Measurements from ENCODE around the gene NOB1. TPM values are rescaled to one million over a fixed set of nuclear protein-coding genes. Genes with fewer than 3 reads are reported as not detected.

NOB1 gene
- total and polyA plus RNA-seq, 9 of the 15 experiments (the other 6 are each of a cell fraction or from before 2014, with no cell fraction given): 42.4 to 148 (median 116) TPM

GRCh38 chr16:69726313-69727060 lies 28.2 kb downstream of the NOB1 start, which contains the start of gene NQO1 (continued):
- peak; percentile 73; the same call in 1 of the 2 replicates for TF ChIP-seq ZSCAN29 (IDR thresholded peaks at IDR 0.05)
- TF ChIP-seq, protein P1, sequence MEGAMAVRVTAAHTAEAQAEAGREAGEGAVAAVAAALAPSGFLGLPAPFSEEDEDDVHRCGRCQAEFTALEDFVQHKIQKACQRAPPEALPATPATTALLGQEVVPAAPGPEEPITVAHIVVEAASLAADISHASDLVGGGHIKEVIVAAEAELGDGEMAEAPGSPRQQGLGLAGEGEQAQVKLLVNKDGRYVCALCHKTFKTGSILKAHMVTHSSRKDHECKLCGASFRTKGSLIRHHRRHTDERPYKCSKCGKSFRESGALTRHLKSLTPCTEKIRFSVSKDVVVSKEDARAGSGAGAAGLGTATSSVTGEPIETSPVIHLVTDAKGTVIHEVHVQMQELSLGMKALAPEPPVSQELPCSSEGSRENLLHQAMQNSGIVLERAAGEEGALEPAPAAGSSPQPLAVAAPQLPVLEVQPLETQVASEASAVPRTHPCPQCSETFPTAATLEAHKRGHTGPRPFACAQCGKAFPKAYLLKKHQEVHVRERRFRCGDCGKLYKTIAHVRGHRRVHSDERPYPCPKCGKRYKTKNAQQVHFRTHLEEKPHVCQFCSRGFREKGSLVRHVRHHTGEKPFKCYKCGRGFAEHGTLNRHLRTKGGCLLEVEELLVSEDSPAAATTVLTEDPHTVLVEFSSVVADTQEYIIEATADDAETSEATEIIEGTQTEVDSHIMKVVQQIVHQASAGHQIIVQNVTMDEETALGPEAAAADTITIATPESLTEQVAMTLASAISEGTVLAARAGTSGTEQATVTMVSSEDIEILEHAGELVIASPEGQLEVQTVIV (CRISPR knock-in tag; IDR thresholded peaks at IDR 0.05; ENCODE audit: borderline replicate concordance): peak; percentile 82; the same call in 1 of the 2 replicates
- peak; percentile 54; the same call in 1 of the 2 replicates for TF ChIP-seq ZNF197 (CRISPR knock-in tag; IDR thresholded peaks at IDR 0.05; ENCODE audit: low read depth)
- no peak for TF ChIP-seq ZNF644 (tag; IDR thresholded peaks at IDR 0.05; ENCODE audit: low read depth)
- peak; percentile 76 for TF ChIP-seq L3MBTL2 (IDR thresholded peaks at IDR 0.05)
- TF ChIP-seq CBX3 (IDR thresholded peaks at IDR 0.05; ENCODE audit: borderline replicate concordance in 1 of 2, low read length in 2 of 2): peak in 1 of 2 experiments; percentile 40; a peak in 1 of 3 replicates
- TF ChIP-seq GMEB1 (CRISPR knock-in tag; IDR thresholded peaks at IDR 0.05): no peak
- peak; percentile 100 for TF ChIP-seq MAFG (tag; conservative IDR thresholded peaks at IDR 0.05)
- peak; percentile 80 for TF ChIP-seq SUPT5H (IDR thresholded peaks at IDR 0.05)
- peak; percentile 89 for TF ChIP-seq POLR2A (conservative IDR thresholded peaks at IDR 0.05)
- TF ChIP-seq FOXP1 (CRISPR knock-in tag; IDR thresholded peaks at IDR 0.05): peak; percentile 91
- TF ChIP-seq, protein P2, sequence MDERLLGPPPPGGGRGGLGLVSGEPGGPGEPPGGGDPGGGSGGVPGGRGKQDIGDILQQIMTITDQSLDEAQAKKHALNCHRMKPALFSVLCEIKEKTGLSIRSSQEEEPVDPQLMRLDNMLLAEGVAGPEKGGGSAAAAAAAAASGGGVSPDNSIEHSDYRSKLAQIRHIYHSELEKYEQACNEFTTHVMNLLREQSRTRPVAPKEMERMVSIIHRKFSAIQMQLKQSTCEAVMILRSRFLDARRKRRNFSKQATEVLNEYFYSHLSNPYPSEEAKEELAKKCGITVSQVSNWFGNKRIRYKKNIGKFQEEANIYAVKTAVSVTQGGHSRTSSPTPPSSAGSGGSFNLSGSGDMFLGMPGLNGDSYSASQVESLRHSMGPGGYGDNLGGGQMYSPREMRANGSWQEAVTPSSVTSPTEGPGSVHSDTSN (CRISPR knock-in tag; IDR thresholded peaks at IDR 0.05; ENCODE audit: low read depth): no peak
- TF ChIP-seq, protein P2 (tag; conservative IDR thresholded peaks at IDR 0.05; ENCODE audit: low read depth): 0 out of 2 replicates have a peak, but pooled peaks have one; percentile 25
- no peak for TF ChIP-seq ZNF444 (CRISPR knock-in tag; IDR thresholded peaks at IDR 0.05)
- TF ChIP-seq ERF (CRISPR knock-in tag; IDR thresholded peaks at IDR 0.05): 0 out of 2 replicates have a peak, but pooled peaks have one; percentile 20
- peak; percentile 89 for TF ChIP-seq DPF2 (IDR thresholded peaks at IDR 0.05)
- peak in 1 of 2 experiments; percentile 79; a peak in 1 of 4 replicates for TF ChIP-seq CSDE1 (IDR thresholded peaks at IDR 0.05)
- TF ChIP-seq SIN3A (IDR thresholded peaks at IDR 0.05; ENCODE audit: borderline replicate concordance in 2 of 2, control insufficient read depth in 1 of 2, low read depth in 2 of 2, low read length in 2 of 2): peak in 1 of 2 experiments; percentile 61; a peak in 2 of 4 replicates
- TF ChIP-seq GABPB1 (CRISPR knock-in tag; IDR thresholded peaks at IDR 0.05): peak; percentile 79
- peak; percentile 91 for TF ChIP-seq BHLHE40 (IDR thresholded peaks at IDR 0.05; ENCODE audit: low read length)
- TF ChIP-seq, protein P3, sequence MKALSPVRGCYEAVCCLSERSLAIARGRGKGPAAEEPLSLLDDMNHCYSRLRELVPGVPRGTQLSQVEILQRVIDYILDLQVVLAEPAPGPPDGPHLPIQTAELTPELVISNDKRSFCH (CRISPR knock-in tag; IDR thresholded peaks at IDR 0.05): no peak
- TF ChIP-seq, protein P3 (tag; IDR thresholded peaks at IDR 0.05): no peak
- TF ChIP-seq MTA1 (IDR thresholded peaks at IDR 0.05; ENCODE audit: borderline replicate concordance): peak; percentile 56; the same call in 1 of the 2 replicates

Data from K562 (cell line).